Fibroblast of villous mesenchyme (primary cell): ENCODE measurements around the gene TMEM212. TPM values are rescaled to one million over a fixed set of nuclear protein-coding genes. Genes with fewer than 3 reads are reported as not detected.

Source experiments
- DNase-seq: peaks from one replicate; pipeline ENCODE4 v3.0.0-alpha.2; 2010; ENCODE audit warnings: low read depth
- H3K4me3 ChIP-seq: 2 replicates; pipeline ENCODE4 v1.5.1; 2011; ENCODE audit warnings: low read depth, mild to moderate bottlenecking, low read length
- CTCF ChIP-seq: IDR thresholded peaks from 2 replicates; pipeline ENCODE4 v1.5.1; 2012; ENCODE audit warnings: low read depth, mild to moderate bottlenecking, low read length; ENCODE audit not compliant: insufficient read depth
- total RNA-seq: library from RNA; depleted of rRNA; stranded (reverse); fragments of >200 nt; gene quantifications from 2 replicates; pipeline ENCODE4 v1.2.3, GENCODE V29; 2012

TMEM212 gene
- total RNA-seq, 1 donor: not detected

- TF ChIP-seq CTCF: no peak
- DNase-seq: no peak
- no peak overlapping the region for H3K4me3 ChIP-seq
Measured at GRCh38 chr3:171802590-171802956, 40.6 kb upstream of the TMEM212 start.

GRCh38 chr3:171803044-171803443 is 40.1 kb upstream of the TMEM212 start:
- DNase-seq: no peak
- no peak overlapping the region for H3K4me3 ChIP-seq
- no peak for TF ChIP-seq CTCF

- no peak for TF ChIP-seq CTCF
- DNase-seq: peak; percentile 65
- H3K4me3 ChIP-seq: no peak overlapping the region
Measured at GRCh38 chr3:171804618-171805389, 38.3 kb upstream of the TMEM212 start.

DNA sequence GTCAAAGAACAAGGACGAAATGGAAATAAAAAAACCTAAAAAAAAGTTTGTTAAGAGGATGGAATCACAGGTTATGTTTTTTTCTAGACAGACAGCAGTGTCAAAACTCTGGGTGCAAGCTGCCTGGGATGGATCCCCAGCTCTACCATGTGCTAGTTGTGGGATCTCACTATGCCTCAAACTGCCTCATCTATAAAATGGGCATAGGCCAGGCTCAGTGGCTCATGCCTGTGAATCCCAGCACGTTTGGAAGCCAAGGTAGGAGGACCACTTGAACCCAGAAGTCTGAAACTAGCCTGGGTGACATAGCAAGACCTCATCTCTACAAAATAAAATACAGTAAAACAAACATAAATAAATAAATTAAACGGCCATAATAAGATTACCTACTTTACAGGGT is 37.5 kb upstream of the TMEM212 start:
- DNase-seq: no peak
- no peak for TF ChIP-seq CTCF
- no peak overlapping the region for H3K4me3 ChIP-seq

GRCh38 chr3:171806200-171807128 is 36.7 kb upstream of the TMEM212 start:
- H3K4me3 ChIP-seq: no peak overlapping the region
- no peak for TF ChIP-seq CTCF
- peak; percentile 99 for DNase-seq

DNA sequence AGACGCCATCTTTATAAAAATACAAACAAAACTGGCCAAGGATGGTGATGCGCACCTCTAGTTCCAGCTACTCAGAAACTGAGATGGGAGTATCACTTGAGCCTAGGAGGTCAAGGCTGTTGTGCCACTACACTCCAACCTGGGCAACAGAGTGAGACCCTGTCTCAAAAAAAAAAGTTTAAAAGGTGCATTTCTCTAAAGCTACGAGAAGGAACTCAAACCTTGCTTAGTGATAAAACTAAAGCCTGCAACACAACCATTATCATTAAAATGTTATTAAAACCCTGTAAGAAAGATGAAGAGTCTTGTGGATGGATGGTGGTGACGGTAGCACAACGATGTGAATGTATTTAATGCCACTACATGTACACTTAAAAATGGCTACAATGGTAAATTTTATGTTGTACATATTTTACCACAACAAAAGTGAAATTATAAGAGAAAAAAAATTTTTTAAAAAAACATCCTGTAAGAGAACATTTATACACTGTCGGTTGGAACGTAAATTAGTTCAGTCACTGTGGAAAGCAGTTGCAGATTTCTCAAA is 35.9 kb upstream of the TMEM212 start:
- H3K4me3 ChIP-seq: no peak overlapping the region
- no peak for DNase-seq
- no peak for TF ChIP-seq CTCF
